Keratinocyte (primary cell): ENCODE measurements around the gene KLHL20. TPM values are rescaled to one million over a fixed set of nuclear protein-coding genes. Genes with fewer than 3 reads are reported as not detected.

Source experiments
- DNase-seq: peaks from one replicate; pipeline ENCODE4 v3.0.0-alpha.2; 2011; ENCODE audit warnings: low read depth, missing footprints, low spot score
- FAIRE-seq: peaks from 2 replicates; lab custom pipeline; 2011; peaks lifted over from hg19 to GRCh38; lab: Jason Lieb, UNC
- H2AFZ ChIP-seq: 2 replicates; pipeline ENCODE4 v1.6.0; 2012; ENCODE audit warnings: low read length, control low read depth, inconsistent platforms; ENCODE audit not compliant: control insufficient read depth
- H3K27ac ChIP-seq: 2 replicates; pipeline ENCODE4 v1.5.1; 2011; ENCODE audit warnings: low read length; ENCODE audit not compliant: control insufficient read depth, insufficient read depth
- H3K27me3 ChIP-seq: 3 replicates; pipeline ENCODE4 v1.6.0; 2011; ENCODE audit warnings: low read length; ENCODE audit not compliant: control insufficient read depth, insufficient read depth; ENCODE audit errors: extremely low read depth
- H3K36me3 ChIP-seq, 2 experiments: 2 replicates in 1 of 2; 3 replicates in 1 of 2; pipeline ENCODE4 v1.5.1; 2011; ENCODE audit warnings: low read length in 2 of 2, mild to moderate bottlenecking in 1 of 2; ENCODE audit not compliant: control insufficient read depth in 2 of 2, insufficient read depth in 2 of 2; ENCODE audit errors: extremely low read depth in 1 of 2
- H3K4me1 ChIP-seq: 3 replicates; pipeline ENCODE4 v1.5.1; 2011; ENCODE audit warnings: low read length; ENCODE audit not compliant: control insufficient read depth, insufficient read depth; ENCODE audit errors: extremely low read depth
- H3K4me2 ChIP-seq: 3 replicates; pipeline ENCODE4 v1.6.0; 2011; ENCODE audit warnings: low read depth, low read length; ENCODE audit not compliant: control insufficient read depth, insufficient read depth; ENCODE audit errors: extremely low read depth
- H3K4me3 ChIP-seq, 3 experiments: fragments of 200-600 bp in 1 of 3; sonication (generic) in 1 of 3; 2 replicates in 2 of 3; 3 replicates in 1 of 3; pipeline ENCODE4 v1.5.1; 2011 to 2016; ENCODE audit warnings: low read length in 3 of 3, mild to moderate bottlenecking in 3 of 3, control low read depth in 2 of 3, inconsistent platforms in 1 of 3, low read depth in 1 of 3, mixed read lengths in 1 of 3, mixed run types in 1 of 3, moderate library complexity in 1 of 3; ENCODE audit not compliant: control insufficient read depth in 2 of 3, insufficient read depth in 2 of 3; ENCODE audit errors: extremely low read depth in 1 of 3
- H3K79me2 ChIP-seq: 2 replicates; pipeline ENCODE4 v1.6.0; 2012; ENCODE audit warnings: low read length; ENCODE audit not compliant: control insufficient read depth, insufficient read depth
- H3K9ac ChIP-seq: 3 replicates; pipeline ENCODE4 v1.6.0; 2011; ENCODE audit warnings: low read length; ENCODE audit not compliant: control insufficient read depth, insufficient read depth; ENCODE audit errors: extremely low read depth
- H3K9me1 ChIP-seq: 3 replicates; pipeline ENCODE4 v1.6.0; 2011; ENCODE audit warnings: low read length; ENCODE audit not compliant: control insufficient read depth, insufficient read depth; ENCODE audit errors: extremely low read depth
- H3K9me3 ChIP-seq: 2 replicates; pipeline ENCODE4 v1.5.1; 2012; ENCODE audit warnings: low read depth, low read length; ENCODE audit not compliant: control insufficient read depth
- H4K20me1 ChIP-seq: 3 replicates; pipeline ENCODE4 v1.6.0; 2011; ENCODE audit warnings: low read length; ENCODE audit not compliant: control insufficient read depth, insufficient read depth; ENCODE audit errors: extremely low read depth
- EZH2 ChIP-seq: IDR thresholded peaks from one replicate; pipeline ENCODE4 v1.6.1; 2012; ENCODE audit warnings: inconsistent platforms, mild to moderate bottlenecking, low read length, moderate library complexity
- dilution Hi-C: fragments of 300-500 bp; cut with MboI; formaldehyde crosslinking; loops from one replicate; pipeline ENCODE4 v1.7.0; 2020; ENCODE audit warnings: low sequenced_read_pairs; ENCODE audit not compliant: extremely low pct_ligation_motif_present
- polyA plus RNA-seq, 5 experiments: library from polyadenylated mRNA; depleted of rRNA in 3 of 5; stranded (reverse) in 3 of 5; stranded (forward) in 1 of 5; unstranded in 1 of 5; fragments of >200 nt; gene quantifications; 1 replicate in 1 of 5; 2 replicates in 3 of 5; 3 replicates in 1 of 5; pipeline versions ENCODE4 v1.2.1 to v1.2.3, GENCODE V29; 2011 to 2012; ENCODE audit warnings: missing spikeins in 2 of 5, low read depth in 1 of 5, low replicate concordance in 1 of 5
- TF ChIP-seq, protein P1 (sequence below), 3 experiments: IDR thresholded peaks in 1 of 3; conservative IDR thresholded peaks in 1 of 3; optimal IDR thresholded peaks in 1 of 3; 2 replicates in 2 of 3; 3 replicates in 1 of 3; pipeline versions ENCODE3 to v1.5.1; 2011; ENCODE audit warnings: low read length in 3 of 3, mild to moderate bottlenecking in 3 of 3, moderate library complexity in 2 of 3, control low read depth in 1 of 3, inconsistent platforms in 1 of 3; ENCODE audit not compliant: insufficient read depth in 2 of 3; ENCODE audit errors: extremely low read depth in 1 of 3

KLHL20 gene
- polyA plus RNA-seq, 1 donor (not counting 4 experiments of a cell fraction or from before 2014, with no cell fraction given) = 17.4 TPM

DNA sequence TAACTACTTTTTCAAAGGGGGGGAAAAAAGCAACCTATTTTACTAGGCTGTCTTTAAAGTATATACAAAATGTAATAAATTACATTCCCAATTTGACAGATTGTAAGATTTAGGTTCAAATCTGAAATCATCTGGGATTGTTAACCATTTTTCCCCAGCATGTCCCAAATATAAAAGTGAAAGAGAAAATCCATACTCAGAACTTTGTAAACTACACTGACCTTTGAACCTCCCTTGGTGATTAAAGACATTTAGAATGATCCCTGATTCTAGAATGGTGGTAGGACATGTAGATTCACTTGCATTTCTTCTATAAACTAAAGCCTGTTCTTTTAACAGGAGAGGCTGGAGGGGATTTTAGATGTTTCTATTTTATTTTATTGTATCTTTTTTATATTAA is 39.0 kb downstream of the KLHL20 start:
- no peak overlapping the region for H3K4me3 ChIP-seq
- dilution Hi-C loops = no loop called here
- H3K27ac ChIP-seq = no peak overlapping the region
- no peak overlapping the region for H3K4me2 ChIP-seq
- H3K27me3 ChIP-seq = no peaks in the 10 kb centered on the region
- H3K4me1 ChIP-seq = peaks cover 1% of the 10 kb centered on the region
- no peaks in the 10 kb centered on the region for H3K79me2 ChIP-seq
- DNase-seq (no peak), FAIRE-seq (no peak)
- TF ChIP-seq, protein P1, sequence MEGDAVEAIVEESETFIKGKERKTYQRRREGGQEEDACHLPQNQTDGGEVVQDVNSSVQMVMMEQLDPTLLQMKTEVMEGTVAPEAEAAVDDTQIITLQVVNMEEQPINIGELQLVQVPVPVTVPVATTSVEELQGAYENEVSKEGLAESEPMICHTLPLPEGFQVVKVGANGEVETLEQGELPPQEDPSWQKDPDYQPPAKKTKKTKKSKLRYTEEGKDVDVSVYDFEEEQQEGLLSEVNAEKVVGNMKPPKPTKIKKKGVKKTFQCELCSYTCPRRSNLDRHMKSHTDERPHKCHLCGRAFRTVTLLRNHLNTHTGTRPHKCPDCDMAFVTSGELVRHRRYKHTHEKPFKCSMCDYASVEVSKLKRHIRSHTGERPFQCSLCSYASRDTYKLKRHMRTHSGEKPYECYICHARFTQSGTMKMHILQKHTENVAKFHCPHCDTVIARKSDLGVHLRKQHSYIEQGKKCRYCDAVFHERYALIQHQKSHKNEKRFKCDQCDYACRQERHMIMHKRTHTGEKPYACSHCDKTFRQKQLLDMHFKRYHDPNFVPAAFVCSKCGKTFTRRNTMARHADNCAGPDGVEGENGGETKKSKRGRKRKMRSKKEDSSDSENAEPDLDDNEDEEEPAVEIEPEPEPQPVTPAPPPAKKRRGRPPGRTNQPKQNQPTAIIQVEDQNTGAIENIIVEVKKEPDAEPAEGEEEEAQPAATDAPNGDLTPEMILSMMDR (optimal IDR thresholded peaks at IDR 0.05 in 1 of 3, IDR thresholded peaks at IDR 0.05 in 1 of 3, conservative IDR thresholded peaks at IDR 0.05 in 1 of 3; ENCODE audit: extremely low read depth in 1 of 3, insufficient read depth in 2 of 3, low read length in 3 of 3) = no peak
- TF ChIP-seq EZH2 = no peak
- H4K20me1 ChIP-seq = no peaks in the 10 kb centered on the region
- peaks cover 5 to 15% of the 10 kb centered on the region in 2 experiments for H3K36me3 ChIP-seq
- no peak overlapping the region for H3K9ac ChIP-seq
- no peak overlapping the region for H2AFZ ChIP-seq
- no peaks in the 10 kb centered on the region for H3K9me1 ChIP-seq
- H3K9me3 ChIP-seq = no peaks in the 10 kb centered on the region

DNA sequence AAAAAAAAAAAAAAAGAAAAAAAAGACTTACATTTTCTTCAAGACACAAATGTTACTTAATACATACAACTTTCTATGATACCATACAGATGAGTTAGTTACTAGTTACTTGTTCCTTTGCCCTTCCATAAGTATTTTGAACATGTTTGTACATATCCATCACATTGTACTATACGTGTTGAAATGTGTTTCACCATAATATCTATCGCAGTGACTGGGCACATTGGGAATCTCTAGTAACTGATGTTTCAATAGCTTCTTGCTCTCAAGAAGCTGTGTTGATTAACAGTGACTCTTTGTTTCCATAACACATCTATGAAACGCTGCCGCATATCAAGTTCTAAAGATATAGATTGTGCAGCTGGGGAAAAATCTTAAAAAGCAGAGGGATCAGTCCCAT is 42.9 kb downstream of the KLHL20 start:
- dilution Hi-C loops = no loop called here
- no peak for TF ChIP-seq EZH2
- TF ChIP-seq, protein P1 (optimal IDR thresholded peaks at IDR 0.05 in 1 of 3, IDR thresholded peaks at IDR 0.05 in 1 of 3, conservative IDR thresholded peaks at IDR 0.05 in 1 of 3; ENCODE audit: extremely low read depth in 1 of 3, insufficient read depth in 2 of 3, low read length in 3 of 3) = no peak
- DNase-seq = no peak
- H3K27me3 ChIP-seq = no peaks in the 10 kb centered on the region
- H3K79me2 ChIP-seq = no peaks in the 10 kb centered on the region
- H3K9me1 ChIP-seq = no peaks in the 10 kb centered on the region
- H3K9ac ChIP-seq = no peak overlapping the region
- H3K4me3 ChIP-seq = no peak overlapping the region
- H3K27ac ChIP-seq = no peak overlapping the region
- no peaks in the 10 kb centered on the region for H4K20me1 ChIP-seq
- H3K4me2 ChIP-seq = no peak overlapping the region
- no peaks in the 10 kb centered on the region for H3K9me3 ChIP-seq
- peaks cover 4% of the 10 kb centered on the region for H3K4me1 ChIP-seq
- FAIRE-seq = no peak
- H2AFZ ChIP-seq = no peak overlapping the region
- peaks cover 5 to 15% of the 10 kb centered on the region in 2 experiments for H3K36me3 ChIP-seq
